ENCODE data around the gene KCNIP4.
"Not testable (repeated sequence)": the region's sequence is repeated elsewhere in the genome, so short reads cannot be mapped to it uniquely, and the experiment has no call there.

Gene KCNIP4

DNA sequence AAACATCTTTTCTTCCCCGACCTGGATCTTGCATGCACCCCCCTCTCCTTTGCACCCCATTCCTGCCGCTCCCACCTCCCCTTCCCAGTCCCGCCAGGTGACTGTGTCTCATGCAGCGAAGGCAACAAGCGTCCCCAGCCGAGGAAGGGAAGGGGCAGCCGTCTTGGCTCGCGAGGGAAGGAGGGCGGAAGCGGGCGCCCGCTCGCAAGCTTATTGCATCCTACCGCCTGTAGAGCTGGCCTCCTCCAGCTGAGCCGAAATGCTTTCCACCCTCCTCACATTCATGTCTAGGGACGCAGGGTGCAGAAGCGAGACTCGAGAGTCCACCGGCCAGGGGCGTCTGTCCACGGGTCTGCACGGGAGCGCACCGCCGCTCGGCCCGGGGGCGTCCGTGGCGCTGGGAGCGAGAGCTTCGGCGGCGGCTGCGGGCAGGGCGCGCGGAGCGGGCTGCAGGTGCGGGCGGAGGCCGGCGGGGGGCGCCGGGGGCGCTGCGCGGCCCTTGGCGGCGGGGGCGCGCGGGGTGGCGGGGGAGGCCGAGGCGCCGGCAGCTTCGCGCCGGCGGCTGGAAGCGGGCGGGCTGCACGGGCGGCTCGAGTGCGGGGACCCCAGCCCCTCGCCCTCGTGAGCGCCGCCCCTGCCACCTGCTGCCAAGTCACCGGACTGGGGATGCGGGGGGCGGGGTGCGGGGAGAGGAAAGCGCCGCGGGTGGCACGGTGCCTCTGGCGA, at the start of gene KCNIP4:
TSS of gene KCNIP4 (minus strand) at position 426 of the 726 bp plus-strand sequence.
- peak in 1 of 2 donors; percentile 7 for DNase-seq

- not testable (repeated sequence) for DNase-seq
These were observed 48.0 kb upstream of the KCNIP4 start for GRCh38 chr4:21996618-21997017.

- DNase-seq = no peak
These were observed 43.8 kb upstream of the KCNIP4 start for GRCh38 chr4:21992330-21992729.

DNA sequence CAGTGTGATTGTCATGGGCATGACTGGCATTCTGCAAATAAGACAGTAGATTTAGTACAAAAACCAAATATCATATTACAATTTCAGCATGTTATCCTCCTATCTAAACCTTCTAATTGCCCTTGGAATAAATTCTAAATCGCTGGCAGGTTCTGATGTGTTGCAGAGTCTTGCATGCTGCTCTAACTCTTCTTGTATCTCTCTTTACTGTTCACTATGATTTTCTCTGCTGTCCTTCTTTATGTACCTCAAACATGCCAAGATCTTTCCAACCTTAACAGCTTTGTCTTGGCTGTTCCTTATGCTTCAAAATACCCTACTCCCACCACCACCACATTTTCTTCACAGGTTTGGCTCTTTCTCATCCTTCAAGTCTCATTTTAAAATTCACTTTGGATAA, 43.0 kb upstream of the KCNIP4 start:
- DNase-seq = no peak

- DNase-seq = no peak
These were observed 42.5 kb upstream of the KCNIP4 start for GRCh38 chr4:21991050-21991449.

GRCh38 chr4:21989351-21989750, 40.8 kb upstream of the KCNIP4 start:
- DNase-seq = no peak

- no peak for DNase-seq
These were observed 37.7 kb upstream of the KCNIP4 start for GRCh38 chr4:21986307-21986706.

GRCh38 chr4:21982087-21982486, 33.5 kb upstream of the KCNIP4 start:
- no peak for DNase-seq

DNA sequence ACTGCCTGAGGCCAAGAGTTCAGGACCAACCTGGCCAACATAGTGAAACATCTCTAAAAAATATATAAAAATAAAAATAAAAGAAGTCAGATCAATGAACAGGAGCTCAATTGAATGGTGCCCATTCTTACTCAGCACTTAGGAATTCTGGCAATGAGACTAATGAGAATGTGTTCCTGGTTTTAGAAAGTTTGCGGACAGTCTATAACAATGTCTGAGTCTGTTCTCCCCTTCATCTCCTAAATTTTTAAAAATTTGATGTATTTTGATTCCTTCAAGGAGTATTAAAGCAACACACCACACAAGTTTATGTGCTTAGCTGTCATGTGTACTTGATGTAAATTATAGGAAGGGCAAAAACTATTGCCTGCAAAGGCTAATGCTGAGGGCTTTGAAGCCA, 30.6 kb upstream of the KCNIP4 start:
- no peak for DNase-seq

DNA sequence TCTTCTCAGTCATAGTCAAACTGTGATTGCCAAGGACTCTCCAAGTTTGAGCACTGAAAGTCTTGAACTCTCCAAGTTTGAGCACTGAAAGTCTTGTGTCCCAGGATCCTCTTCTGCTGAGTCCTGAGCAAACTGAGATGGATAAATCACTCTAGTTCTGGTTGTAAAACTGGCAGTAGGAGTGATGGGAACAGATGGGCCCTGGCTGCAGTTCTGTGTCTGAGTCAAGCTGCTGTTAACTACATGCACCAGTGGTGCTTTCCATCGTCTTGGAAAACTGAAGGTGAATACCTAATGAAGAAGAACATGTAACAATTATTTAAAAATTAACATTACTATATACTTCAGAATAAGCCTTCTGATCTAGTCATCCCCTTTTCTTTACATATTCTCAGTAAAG, 27.6 kb upstream of the KCNIP4 start:
- no peak for DNase-seq

DNA sequence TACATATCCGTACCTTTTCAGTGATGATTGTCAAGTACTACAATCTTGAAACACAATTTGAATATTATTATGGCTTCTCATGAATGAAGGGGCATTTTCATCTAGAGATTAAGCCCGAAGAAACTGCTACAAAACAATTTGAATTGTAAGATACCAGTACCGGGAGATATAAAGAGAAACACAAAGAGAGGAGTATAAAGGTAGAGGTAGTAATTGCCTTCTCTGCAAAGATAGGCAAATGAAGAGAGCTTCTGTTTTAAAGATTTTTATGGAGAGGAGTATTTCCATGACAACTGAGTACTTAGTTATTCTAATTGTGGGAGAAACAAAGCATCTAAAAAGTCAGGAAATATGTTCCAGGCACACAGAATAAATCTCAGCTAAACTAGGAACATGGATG, 25.3 kb upstream of the KCNIP4 start:
- DNase-seq = no peak

DNA sequence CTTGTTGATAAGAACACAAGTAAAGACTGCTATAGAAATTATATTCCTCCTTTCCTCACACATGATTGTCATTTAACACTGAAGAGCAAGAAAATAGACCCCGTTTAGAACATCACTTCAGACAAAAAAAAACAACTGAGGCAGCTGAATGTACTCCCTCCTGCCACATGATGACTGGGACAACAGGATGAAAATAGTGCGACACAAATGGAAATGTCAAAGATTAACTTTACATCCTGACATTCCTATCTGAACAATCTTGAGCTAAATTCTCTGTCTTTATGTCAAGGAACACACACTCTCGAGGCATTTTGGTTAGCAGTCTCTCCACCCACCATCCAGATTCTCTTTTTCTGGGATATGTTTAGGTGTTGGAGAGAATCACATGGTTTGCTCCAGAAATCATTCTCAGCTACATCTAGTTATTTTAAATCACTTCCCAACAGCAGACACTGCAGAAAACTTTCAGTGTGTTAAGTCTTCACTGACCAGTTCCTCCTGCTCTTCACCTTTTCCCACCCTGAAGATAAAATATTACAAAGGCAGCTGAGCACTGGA, 16.3 kb upstream of the KCNIP4 start:
- no peak for DNase-seq

DNA sequence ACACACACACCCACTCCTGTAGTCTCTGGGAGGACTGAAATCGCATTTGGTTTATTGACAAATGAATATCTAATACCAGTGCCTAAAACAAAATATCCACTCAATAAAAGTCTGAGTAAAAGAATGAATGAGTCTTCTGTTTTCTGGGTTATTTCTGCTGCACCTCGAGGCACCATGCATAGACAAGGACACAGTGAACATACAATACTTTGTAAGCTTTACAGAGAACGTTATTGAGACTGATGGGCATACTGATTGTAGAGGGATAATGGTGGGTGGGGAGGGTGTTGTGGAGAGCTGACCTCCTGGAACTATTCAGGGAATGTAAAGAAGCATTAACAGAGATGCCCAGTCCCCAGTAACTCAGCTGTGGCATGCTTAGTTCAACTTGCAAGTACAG, 14.1 kb upstream of the KCNIP4 start:
- DNase-seq = no peak

- no peak for DNase-seq
These were observed 12.2 kb upstream of the KCNIP4 start for GRCh38 chr4:21960793-21961192.

DNA sequence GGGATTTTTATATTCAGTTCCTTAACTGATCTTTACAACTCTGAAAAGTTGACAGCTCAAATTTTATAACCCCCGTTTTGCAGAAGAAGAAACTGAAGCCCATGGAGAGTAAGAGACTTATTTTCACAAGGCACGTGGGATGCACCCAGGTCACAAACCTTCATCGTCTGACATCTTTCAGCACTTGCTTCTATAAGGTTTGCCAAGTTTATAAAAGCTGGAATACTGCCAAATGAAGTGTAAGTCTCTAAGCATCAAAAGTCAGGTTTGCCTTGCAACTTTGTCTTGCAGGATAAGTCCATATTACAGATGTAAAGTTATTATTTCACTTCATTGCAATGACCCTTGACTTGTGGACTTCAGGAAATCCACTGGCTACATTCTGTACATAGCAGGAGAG, 6.3 kb upstream of the KCNIP4 start:
- no peak for DNase-seq

DNA sequence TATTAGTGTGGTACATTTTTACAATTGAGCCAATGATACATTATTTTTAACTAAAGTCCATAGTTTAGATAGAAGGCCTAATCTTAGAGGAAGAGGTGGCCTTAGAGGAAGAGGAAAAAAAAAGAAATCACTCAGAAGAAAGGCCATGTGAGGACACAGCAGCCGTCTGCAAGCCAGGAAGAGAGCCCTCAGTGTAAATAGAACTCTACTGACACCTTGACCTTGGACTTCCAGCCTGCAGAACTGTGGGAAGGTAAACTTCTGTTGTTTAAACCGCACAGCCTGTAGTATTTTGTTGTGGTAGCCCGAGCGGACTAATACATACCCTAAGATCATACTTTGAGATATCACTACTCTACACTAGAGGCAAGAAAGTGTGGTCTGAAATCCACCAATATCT, 5.1 kb upstream of the KCNIP4 start:
- DNase-seq = no peak

GRCh38 chr4:21952549-21952948, 4.0 kb upstream of the KCNIP4 start:
- DNase-seq = no peak

- DNase-seq = peak in 1 of 2 donors; percentile 0
These were observed 493 bp upstream of the KCNIP4 start for GRCh38 chr4:21949073-21949457.

- DNase-seq = no peak
These were observed 703 bp downstream of the KCNIP4 start for GRCh38 chr4:21947791-21948346.

DNA sequence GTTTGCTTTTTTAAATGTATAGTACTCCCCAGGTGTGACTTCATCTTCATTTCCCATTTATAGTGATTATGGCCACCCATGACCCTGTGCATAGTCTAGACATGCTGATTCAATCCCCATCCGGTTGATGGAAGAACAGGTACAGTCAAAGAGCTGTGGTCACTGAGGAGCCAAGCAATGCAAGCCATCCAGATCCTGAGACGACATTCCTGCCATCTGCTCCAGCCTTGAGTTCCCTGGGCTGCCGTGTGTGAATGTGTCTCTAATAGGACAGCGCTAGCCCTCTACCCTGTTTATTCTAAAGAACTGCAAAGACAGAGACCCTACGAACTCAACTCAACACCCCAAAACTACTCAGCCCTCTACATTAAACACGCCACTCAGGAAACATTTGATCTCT, 1.7 kb downstream of the KCNIP4 start:
- DNase-seq = no peak

DNA sequence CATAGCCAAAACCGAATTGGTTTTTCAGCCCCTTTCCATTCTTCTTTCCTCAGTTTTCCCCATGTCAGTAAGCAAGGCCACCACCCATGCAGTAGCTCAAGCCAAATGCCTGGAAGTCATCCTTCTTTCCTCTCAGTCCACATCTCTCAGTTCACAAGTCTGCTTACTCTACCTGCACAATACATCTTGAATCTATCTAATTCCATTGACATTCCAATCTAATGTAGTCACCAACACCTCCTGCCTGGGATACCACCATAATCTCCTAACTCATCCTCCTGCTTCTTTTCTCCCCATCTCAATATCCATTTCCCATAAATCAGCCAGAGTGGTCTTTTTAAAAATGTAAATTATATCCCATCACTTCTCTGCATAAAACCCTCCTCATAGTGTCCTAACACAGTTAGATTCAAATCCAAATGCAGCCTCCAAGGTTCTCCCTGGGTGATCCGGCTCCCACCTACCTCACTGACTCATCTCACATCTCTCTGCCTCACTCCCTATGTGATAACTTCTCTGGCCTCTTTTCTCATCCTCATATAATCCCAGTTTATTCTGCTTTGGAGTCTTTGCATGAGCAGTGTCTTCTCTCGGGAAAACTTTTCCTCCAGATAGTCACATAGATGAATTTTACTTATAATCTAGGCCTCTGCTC, 26.9 kb downstream of the KCNIP4 start:
- DNase-seq = no peak

GRCh38 chr4:21915761-21916160, 32.8 kb downstream of the KCNIP4 start:
- DNase-seq = no peak

- DNase-seq = no peak
These were observed 46.7 kb downstream of the KCNIP4 start for GRCh38 chr4:21901831-21902230.

GRCh38 chr4:21901281-21901680, 47.3 kb downstream of the KCNIP4 start:
- no peak for DNase-seq

Measured in stimulated activated CD4-positive, alpha-beta T cell treated with anti-CD3 and anti-CD28 coated beads, Interleukin-2, amount 100 ng/mL, for 24 hours (primary cell).